ENCODE data around the gene YPEL4.
"Not testable (repeated sequence)": the region's sequence is repeated elsewhere in the genome, so short reads cannot be mapped to it uniquely, and the experiment has no call there.

Gene YPEL4, protein sequence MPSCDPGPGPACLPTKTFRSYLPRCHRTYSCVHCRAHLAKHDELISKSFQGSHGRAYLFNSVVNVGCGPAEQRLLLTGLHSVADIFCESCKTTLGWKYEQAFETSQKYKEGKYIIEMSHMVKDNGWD

DNA sequence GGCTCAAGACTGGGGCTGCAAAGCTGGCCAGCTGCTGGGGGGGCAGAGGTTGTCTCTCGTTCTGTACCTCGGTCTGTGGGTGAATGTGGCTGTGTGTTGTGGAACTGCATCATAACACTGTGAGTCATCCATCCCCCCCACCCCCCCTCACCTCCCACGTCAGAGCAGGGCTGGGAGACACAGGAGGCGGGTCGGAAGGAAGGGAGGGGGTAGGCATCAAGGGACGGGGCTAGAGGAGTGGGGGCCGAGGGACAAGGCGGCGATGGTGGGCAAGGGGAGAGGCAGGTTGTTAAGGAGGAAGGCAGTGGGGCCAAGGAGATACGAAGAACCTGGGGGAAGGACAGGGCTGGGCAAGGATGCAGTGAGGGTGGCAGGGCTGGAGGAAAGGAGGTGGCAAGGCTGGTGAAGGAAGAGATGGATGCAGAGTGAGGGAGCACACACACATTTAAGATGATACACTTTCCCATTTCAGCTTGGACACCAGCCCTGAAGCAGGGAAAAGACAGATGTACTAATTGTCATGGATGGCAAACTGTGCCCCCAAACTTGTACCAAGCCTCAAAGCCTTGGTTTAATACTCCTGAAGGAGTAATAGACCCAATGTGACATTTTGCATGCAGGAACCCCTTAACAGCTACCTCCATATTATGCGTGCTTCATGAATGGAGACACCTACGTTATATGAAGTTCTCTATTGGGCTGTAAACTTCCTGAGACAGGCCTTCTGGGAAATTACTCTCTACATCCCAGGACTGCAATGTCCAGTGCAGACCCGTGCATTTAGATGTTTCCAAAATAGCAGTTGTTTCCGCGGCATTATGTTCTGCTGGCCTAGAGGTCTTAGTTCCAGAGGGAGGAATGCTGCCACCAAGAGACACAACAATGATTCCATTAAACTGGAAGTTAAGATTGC is at the start of gene YPEL4:
Gene YPEL4, minus strand, starts transcription at position 87 of the 913 bp plus-strand sequence. CDS start 2,805 bp downstream, outside the sequence.
- peak; percentile 29 to 43 (median 40) for DNase-seq (ENCODE audit: low read depth in 3 of 3)

DNA sequence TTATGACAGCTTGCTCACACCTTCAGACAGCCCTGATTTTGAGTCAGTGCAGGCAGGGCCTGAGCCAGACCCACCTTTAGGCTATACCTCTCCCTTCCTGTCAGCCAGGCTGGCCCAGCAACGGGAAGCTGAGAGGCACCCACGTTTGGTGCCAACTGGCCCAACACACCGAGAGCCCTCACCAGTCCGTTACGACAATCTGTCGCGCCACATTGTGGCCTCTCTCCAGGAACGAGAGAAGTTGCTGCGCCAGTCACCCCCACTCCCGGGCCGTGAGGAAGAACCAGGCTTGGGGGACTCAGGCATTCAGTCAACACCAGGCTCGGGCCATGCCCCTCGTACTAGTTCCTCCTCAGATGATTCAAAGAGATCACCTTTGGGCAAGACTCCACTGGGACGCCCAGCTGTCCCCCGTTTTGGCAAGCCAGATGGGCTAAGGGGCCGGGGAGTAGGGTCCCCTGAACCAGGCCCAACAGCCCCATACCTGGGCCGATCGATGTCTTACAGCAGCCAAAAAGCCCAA is 49.2 kb upstream of the YPEL4 start:
- no peak for DNase-seq (ENCODE audit: low read depth in 3 of 3)

DNA sequence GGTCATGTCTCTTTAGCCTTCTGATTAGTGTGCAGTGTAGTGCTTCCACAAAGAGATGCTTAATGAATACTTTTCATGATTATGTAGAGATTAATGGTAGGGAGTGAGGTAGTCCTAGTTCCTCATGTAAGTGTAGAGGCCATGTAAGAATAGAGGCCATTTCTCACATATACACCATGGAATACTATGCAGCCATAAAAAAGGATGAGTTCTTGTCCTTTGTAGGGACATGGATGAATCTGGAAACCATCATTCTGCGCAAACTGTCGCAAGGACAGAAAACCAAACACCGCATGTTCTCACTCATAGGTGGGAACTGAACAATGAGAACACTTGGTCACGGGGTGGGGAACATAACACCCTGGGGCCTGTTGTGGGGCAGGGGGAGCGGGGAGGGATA is 40.8 kb upstream of the YPEL4 start:
- DNase-seq (ENCODE audit: low read depth in 3 of 3), result not testable (repeated sequence)

DNA sequence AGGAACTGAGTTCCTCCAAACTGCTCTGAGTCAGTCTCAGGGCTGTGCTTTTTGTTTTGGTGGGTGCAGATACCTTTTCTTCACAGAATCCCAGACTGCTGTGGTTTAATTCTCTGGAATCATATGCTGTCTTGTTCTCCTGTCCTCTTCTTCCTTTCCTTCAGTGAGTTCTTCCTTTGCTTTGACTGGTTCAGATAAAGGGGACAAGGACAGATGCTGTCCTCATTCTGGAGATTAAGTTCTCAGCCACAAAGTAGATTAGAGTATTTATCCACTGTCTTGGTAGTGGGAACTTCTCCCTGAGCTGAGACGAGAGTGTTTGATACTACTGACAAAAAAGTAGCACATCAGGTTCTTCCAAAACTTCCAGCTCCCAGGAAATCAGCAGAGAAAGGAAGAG is 31.5 kb upstream of the YPEL4 start:
- DNase-seq (ENCODE audit: low read depth in 3 of 3), result no peak

DNA sequence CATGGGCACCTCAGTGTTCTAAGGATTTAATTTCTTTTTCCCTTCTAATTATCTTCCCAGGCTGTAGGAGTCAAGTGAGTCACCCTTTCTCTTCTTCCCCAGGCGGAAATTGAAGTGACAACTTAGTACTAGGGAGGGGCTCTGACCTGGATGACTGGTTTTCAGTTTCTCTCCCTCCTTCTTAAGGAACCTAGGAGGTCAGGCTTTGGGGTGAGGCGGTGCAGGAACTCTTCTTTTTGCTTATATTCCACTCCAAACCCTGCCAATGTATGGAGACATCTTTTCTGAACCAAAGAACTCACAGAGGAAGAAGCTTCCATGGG is 30.8 kb upstream of the YPEL4 start:
- DNase-seq (ENCODE audit: low read depth in 3 of 3), result no peak

DNA sequence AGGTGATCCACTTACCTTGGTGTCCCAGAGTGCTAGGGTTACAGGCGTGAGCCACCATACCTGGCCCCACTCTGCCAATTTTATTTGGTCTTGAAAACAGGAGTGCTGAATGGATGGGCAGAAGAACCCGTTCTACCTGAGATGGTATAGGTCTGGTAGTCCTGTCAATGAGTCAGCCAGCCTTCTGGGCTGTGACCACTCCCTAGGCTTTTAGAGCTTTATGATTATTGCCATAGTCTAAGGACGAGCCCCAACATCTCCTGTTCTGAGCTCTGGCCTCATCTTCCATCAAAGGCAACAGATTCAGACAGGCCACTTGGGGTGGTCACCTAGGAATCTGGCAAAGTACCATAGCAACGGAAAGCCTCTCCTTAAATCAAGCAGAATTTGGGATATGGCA is 29.7 kb upstream of the YPEL4 start:
- no peak for DNase-seq (ENCODE audit: low read depth in 3 of 3)

DNA sequence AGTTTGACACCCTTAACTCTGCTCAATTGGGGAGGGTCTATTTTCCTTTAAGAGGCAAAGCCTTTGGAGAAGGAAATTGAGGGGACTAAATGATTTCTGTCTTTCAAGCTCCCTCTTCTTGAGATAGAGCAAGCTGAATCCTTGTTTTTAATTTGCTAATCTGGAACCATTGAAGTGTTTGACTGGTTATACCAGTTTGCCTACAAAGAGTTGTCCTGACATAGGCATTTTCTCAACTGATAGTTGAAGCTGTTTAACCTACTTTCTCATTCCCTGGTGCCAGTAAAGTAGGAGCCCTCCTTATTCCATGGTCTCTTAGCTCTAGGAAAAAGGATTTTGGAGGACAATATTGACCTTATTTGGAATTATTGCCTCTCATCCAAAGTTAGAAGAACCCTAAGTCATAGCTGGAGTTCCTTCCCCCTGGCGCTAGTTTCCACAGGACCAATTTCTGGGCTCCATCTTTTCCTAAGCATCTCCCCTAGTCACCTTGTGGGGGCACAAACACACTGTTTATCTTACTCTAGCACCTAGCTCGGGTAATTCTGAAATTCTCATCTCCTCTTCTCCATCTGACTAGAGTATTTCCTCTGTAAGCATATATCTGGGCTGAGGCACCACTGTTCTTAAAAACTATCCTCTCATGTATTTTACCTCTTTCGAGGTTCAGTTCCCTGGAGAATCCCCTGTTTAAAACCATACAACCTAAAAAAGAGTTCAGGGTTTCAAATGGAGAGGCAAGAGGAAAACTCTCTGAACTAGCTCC is 25.6 kb upstream of the YPEL4 start:
- no peak for DNase-seq (ENCODE audit: low read depth in 3 of 3)

DNA sequence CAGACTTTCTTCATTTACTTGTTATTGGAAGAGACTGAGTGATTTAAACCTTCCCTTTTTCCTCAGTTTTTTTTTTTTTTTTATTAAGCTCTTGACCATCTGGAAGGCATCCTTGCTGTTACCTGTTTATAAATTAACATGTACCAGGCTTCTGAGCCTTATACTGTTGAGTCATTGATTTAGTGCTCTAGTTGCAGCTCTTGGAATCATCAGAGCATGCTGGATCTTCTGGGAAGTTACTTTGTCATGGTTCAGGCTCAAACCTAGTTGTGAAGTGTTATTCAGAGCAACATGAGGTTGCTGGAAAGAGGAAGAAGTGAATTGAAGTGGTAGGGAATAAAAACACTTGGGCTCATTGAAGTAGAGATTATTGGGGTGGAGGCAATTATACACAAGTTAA is 24.5 kb upstream of the YPEL4 start:
- no peak for DNase-seq (ENCODE audit: low read depth in 3 of 3)

DNA sequence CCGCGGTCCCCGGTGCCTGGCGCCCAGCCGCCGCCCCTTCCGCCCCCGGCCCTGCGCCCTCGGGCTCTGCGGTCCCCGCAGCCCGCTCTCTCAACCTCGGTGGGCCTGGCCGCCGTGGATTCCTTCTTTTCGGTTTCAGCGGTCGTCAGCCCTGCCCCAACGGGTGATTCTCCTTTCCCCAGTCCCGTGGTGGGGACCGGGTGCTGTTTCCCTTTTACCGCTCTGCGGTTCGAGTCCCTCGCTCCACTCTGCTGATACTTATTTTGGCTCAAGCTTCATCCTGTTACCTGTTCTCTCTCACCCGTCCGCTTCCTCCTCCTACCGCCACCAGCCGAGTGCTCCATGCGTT is 18.7 kb upstream of the YPEL4 start:
- no peak for DNase-seq (ENCODE audit: low read depth in 3 of 3)

DNA sequence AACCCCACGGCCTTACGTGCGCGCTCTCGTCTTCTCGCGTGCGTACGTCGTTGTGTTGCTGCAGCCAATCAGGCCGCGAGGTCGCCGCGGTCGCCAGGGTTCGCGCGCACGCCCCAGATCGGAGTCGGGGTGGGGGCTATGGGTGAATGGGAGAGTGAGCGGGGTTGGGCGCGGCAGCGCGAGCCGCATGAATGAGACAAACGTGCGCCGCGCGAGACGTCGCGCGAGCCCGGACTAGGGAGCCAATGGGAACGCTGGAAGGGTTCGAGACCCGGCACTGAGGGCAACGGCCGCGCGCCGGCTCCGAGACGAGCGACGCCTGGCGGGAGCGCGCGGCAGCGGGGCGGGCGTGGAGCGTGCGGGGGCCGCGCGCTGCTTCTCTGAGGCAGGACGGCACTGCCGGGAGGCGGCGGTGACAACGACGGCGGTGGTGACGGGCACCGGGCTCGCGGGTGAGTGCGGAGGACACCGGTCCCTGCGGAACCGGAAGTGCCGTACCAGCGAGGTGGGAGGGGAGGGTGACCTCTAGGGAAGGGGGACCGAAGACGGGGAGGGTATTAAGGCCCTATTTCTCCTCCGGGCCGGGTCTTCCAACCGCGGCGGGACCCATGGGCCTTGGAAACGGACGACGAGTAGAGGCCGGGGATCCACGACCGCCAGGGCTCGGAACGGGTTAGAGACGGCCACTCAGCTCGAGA is 18.2 kb upstream of the YPEL4 start, which contains the start of gene ZDHHC5:
Gene ZDHHC5, plus strand, starts transcription at position 379 of the 698 bp plus-strand sequence. CDS start 4,977 bp downstream, outside the sequence.
- DNase-seq (ENCODE audit: low read depth in 3 of 3), result peak; percentile 98 to 99 (median 99)

DNA sequence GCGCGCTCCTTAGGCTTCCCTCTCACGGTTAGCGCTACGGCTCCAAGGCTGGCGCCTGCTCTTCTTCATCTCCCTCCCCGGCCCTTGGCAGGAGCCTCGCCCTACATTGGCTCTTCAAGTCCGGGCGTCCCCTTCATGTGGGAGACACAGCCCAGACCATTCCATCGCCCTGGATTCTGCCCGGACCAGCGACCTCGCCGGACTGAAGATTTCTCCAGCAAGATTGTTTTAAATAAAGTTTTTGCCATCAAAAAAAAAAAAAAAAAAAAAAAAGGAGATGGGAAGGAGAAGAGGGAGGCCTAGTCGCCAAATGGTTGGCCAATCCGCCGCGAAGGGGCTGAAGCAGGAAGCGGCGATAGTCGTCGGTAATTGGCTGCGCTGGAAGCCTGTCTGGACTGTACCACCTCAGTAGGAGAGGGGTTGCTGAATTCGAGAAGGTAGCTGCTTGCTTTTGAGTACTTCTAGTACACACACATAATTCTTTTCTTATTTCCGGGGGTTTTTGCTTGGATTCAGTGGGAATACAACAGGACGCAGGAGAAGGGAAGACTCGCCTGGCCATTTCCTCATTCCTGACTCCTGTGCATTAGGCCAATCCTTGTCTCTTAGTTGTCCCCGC is 17.5 kb upstream of the YPEL4 start:
- peak; percentile 81 to 88 (median 86) for DNase-seq (ENCODE audit: low read depth in 3 of 3)

DNA sequence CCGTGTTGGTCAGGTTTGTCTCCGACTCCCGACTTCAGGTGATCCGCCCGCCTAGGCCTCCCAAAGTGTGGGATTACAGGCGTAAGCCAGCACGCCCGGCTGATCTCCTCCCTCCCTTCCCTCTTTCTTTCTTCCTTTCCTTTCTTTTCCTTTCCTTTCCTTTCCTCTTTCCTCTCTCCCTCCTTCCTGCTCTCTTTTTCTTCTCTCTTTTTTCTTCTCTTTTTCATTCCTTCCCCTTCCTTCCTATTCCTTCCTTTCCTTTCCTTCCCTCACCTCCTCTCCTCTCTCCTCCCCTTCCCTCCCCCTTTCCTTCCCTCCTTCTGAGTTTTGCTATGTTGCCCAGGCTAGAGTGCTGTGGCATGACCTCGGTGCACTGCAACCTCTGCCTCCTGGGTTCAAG is 14.3 kb upstream of the YPEL4 start:
- DNase-seq (ENCODE audit: low read depth in 3 of 3), result no peak

DNA sequence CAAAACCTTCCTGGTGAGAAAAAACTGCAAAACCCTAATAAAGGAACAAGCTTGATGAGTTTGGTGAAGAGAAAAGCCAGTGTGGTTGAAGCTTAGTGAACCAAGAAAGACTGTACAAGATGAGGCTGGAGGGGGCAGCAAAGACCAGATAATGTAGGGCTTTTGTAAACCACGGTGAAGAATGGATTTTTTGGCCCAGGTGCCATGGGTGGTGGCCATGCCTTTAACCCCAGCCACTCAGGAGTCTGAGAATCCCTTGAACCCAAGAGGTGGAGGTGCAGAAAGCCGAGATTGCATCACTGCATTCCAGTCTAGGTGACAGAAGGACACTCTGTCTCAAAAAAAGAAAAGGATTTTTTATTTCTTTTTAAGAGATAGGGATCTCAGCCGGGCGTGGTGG is 13.2 kb upstream of the YPEL4 start:
- no peak for DNase-seq (ENCODE audit: low read depth in 3 of 3)

DNA sequence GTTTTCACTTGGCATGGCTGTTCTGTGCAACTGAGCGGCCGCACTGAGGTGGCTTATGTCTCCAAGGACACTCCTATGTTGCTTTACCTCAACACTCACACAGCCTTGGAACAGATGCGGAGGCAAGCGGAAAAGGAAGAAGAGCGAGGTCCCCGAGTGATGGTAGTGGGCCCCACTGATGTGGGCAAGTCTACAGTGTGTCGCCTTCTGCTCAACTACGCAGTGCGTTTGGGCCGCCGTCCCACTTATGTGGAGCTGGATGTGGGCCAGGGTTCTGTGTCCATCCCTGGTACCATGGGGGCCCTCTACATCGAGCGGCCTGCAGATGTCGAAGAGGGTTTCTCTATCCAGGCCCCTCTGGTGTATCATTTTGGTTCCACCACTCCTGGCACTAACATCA is 10.0 kb upstream of the YPEL4 start:
- no peak for DNase-seq (ENCODE audit: low read depth in 3 of 3)

DNA sequence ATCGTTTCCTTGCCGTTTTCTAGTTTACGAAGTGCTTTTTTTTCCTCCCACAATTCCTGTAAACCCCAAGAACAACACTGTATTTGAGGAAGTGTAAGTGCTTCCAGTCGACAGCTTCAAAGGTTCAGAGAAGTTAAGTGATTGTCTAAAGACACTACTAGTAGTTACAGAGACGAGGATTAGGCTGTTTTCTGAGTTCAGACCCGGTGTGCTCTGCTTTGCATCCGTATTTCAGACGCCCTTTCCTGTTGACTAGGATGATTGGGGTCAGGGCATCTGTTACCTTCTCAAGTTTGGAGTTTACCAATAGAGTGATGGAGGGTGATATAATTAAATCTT is 8.3 kb upstream of the YPEL4 start:
- no peak for DNase-seq (ENCODE audit: low read depth in 3 of 3)

DNA sequence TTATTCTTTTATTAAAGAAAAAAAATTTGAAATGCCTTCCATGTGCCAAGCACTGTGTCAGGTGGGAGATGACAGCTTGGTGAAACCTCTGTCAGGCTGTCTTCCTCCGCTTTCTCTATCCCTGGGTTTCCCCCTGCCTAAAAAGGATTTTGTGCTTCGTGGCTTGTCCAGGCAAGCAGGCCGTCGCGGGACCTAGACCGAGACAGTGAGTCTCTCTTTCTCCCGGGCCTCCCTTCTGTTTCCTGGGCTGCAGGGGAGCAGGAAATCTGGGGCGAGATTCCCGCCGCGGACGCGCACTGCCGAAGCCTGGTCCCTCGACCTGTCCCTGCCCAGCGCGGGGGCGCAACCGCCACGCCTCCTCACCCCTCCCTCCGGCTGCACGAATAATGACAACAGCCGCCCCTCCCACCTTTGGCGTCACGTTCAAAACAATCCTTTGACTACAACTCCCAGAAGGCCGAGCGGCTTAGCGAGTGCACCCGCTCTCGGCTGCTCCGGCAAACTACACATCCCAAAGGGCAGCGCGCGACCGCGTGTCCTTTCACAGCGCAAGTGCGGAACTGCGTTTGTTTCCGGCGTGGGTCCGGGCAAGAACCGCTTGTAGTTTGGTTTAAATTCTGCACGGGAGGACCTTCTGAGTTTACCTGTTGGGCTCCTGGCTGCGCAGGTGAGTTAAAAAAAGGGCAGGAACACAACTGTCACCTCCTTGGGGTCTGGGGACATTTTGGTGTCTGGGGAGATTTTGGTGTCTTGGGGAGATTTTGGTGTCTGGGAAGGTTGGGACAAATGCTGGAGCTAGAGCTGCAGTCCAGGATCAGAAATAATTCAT is 7.7 kb upstream of the YPEL4 start, which contains the start of gene CLP1:
Gene CLP1, plus strand, starts transcription at position 569 of the 829 bp plus-strand sequence. CDS start 1,715 bp downstream, outside the sequence.
- peak; percentile 98 to 99 (median 99) for DNase-seq (ENCODE audit: low read depth in 3 of 3)

DNA sequence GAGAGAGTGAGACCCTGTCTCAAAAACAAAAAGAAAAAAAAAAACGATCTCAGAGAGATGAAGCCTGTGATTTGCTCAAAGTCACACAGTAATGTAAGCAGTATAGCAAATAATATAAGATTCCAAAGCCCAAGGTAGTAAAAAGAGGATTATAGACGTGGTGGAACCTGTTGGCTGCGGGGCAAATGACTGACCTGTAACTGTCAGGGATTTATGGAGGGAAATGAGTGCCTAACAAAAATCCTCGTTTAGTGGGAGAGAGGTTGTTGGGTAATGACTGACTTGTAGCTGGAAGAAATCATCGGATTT is 7.1 kb upstream of the YPEL4 start:
- DNase-seq (ENCODE audit: low read depth in 3 of 3), result no peak

DNA sequence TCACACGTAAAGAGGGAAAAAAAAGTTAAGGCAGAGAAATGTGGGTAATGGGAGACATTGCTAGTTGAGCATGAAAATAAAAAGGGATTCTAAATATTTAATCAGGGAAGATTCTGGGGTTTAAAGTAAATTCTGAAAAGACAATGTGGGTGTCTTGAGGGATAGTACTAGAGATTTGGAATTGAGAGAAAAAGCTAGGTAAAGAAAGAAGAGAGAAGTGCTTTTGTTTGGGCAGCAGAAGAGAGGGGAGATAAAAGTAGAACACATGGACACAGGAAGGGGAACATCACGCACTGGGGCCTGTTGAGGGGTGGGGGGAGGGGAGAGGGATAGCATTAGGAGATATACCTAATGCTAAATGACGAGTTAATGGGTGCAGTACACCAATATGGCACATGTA is 3.5 kb upstream of the YPEL4 start:
- no peak for DNase-seq (ENCODE audit: low read depth in 3 of 3)

DNA sequence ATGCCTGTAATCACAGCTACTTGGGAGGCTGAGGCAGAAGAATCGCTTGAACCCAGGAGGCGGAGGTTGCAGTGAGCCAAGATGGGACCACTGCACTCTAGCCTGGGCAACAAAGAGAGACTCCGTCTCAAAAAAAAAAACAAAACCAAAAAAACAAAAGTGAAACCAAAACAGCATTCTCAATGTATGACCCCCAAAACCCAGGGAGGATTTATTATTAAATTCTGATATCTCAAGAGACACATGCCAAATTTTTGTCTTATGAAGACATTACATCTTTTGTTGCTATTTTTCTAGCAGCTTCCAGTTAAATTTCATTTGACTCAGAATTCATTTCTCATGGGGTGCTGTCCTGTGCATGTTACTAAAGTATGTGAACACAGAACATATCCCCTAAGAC is 3.0 kb upstream of the YPEL4 start:
- no peak for DNase-seq (ENCODE audit: low read depth in 3 of 3)

DNA sequence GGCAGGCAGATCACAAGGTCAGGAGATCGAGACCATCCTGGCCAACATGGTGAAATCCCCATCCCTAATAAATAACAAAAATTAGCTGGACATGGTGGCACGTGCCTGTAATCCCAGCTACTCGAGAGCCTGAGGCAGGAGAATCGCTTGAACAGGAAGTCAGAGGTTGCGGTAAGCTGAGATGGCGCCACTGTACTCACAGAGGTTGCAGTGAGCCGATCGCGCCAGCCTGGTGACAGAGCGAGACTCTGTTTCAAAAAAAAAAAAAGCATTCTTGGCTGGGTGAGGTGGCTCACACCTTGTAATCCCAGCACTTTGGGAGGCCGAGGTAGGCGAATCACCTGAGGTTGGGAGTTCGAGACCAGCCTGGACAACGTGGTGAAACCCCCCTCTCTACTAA is 2.5 kb upstream of the YPEL4 start:
- DNase-seq (ENCODE audit: low read depth in 3 of 3), result not testable (repeated sequence)

DNA sequence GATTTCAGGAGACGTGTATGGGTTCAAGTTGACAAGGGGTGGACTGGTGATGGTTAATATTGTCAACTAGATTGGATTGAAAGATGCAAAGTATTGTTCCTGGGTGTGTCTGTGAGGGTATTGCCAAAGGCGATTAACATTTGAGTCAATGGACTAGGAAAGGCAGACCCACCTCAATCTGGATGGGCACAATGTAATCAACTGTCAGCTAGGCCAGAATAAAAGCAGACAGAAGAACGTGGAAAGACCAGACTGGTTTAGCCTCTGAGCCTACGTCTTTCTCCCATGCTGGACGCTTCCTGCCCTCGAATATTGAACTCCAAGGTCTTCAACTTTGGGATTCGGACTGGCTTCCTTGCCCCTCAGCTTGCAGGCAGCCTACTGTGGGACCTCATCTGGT is 1.7 kb upstream of the YPEL4 start:
- no peak for DNase-seq (ENCODE audit: low read depth in 3 of 3)

Measured in stimulated activated CD4-positive, alpha-beta T cell treated with anti-CD3 and anti-CD28 coated beads, TNF-alpha, amount 100 ng/mL, for 24 hours (primary cell).